Fibroblast of mammary gland (primary cell): Measurements from ENCODE around the gene KLF17.
A peak's percentile ranks its signal among the peaks of the same experiment; 100 is the strongest.

Experiments used
- DNase-seq: peaks from one replicate; pipeline ENCODE4 v3.0.0-alpha.2; 2010; ENCODE audit warnings: low read depth
- H3K4me3 ChIP-seq: 2 replicates; pipeline ENCODE4 v1.5.1; 2011; ENCODE audit warnings: low read depth, mild to moderate bottlenecking, low read length, moderate library complexity; ENCODE audit not compliant: control insufficient read depth
- TF ChIP-seq, protein P1 (sequence below): conservative IDR thresholded peaks from 2 replicates; pipeline ENCODE4 v1.5.1; 2011; ENCODE audit warnings: low read depth, low read length, inconsistent platforms; ENCODE audit not compliant: control insufficient read depth, insufficient read depth

Gene KLF17

DNA sequence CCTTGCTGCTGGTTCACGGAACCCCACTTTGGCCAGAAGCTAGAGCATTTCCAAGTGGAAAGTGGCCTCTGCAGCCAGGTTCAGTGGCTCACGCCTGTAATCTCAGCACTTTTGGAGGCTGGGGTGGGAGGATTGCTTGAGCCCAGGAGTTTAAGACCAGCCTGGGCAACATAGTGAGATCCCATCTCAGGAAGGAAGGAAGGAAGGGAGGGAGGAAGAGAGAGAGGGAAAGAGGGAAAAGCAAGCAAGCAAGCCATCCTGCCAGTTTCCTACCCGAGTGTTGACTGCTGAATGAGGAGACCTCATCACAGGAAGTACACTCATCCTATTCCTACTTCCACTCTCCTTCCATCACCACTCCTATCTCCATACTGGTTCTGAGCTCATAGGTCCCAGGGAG, 12.8 kb upstream of the KLF17 start:
- TF ChIP-seq, protein P1, sequence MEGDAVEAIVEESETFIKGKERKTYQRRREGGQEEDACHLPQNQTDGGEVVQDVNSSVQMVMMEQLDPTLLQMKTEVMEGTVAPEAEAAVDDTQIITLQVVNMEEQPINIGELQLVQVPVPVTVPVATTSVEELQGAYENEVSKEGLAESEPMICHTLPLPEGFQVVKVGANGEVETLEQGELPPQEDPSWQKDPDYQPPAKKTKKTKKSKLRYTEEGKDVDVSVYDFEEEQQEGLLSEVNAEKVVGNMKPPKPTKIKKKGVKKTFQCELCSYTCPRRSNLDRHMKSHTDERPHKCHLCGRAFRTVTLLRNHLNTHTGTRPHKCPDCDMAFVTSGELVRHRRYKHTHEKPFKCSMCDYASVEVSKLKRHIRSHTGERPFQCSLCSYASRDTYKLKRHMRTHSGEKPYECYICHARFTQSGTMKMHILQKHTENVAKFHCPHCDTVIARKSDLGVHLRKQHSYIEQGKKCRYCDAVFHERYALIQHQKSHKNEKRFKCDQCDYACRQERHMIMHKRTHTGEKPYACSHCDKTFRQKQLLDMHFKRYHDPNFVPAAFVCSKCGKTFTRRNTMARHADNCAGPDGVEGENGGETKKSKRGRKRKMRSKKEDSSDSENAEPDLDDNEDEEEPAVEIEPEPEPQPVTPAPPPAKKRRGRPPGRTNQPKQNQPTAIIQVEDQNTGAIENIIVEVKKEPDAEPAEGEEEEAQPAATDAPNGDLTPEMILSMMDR, result no peak
- no peak for DNase-seq
- no peak overlapping the region for H3K4me3 ChIP-seq

DNA sequence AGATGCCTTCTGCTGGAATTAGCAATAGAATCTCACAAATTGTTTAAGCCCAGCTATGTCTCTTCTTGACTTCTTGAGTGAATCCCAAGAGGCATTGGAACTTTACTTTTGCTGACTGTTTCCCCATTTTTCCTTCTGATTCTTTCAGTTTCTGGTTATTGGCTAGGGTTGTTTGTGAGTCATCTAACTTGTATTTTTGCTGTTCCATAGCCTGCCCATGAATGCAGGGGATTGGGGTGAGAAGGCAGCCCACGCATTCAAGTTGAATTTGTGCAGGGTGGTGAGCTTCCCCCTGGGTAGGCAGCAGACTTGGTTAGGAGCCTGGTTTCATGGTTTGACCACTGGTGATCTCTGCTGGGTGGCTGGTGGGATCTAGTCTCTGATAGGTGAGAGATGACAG, 10.4 kb upstream of the KLF17 start:
- TF ChIP-seq, protein P1, result no peak
- H3K4me3 ChIP-seq, result no peak overlapping the region
- peak; percentile 83 for DNase-seq

DNA sequence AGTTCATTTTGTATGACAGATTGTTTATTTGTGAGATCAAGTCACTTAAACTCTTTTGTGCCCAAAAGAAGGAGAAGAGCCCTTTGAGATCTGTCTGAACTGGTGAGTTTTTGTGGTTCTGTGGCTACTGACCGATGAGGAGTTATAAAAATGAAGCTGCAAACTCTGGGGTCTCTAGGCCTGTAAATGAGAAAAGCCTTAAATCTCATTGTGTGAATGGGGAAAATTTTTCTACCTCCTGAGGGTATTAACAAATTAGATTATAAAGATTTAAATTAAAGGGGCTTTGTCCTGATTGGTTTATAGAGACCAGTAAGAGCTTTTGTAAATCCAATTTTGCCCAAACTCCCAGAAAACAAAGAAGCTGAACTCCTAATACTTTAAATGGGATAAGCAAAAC, 9.7 kb upstream of the KLF17 start:
- no peak overlapping the region for H3K4me3 ChIP-seq
- DNase-seq, result no peak
- TF ChIP-seq, protein P1, result no peak

DNA sequence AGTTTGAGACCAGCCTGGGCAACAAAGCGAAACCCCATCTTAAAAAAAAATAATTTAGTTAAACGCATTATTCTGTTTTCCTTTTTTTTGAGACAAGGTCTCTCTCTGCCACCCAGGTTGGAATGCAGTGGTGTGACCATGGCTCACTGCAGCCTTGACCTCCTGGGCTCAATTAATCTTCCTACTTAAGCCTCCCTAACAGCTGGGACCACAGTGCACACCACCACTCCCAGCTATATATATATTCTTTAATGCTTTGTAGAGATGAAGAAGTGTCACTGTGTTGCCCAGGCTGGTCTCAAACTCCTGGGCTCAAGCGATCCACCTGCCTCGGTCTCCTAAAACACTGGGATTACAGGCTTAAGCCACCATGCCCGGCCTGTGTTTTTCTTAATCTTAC, 7.7 kb upstream of the KLF17 start:
- TF ChIP-seq, protein P1, result no peak
- no peak for DNase-seq
- no peak overlapping the region for H3K4me3 ChIP-seq

DNA sequence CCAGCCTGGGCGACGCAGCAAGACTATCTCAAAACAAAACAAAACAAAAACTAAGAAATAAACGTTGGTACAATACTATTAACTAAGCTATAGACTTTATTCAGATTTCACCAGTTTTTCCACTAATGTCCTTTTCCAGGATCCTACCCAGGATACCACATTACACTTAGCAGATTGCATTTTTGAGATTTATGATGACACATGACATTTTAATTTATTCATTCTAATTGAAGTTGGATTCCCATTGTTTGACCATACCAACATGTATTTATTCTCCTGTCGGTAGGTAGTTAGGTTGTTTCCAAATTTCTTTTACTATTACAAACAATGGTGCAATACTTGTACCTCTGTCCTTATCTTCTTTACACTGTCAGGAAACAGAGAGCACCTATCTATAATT, 6.8 kb upstream of the KLF17 start:
- no peak overlapping the region for H3K4me3 ChIP-seq
- DNase-seq, result no peak
- TF ChIP-seq, protein P1, result no peak

DNA sequence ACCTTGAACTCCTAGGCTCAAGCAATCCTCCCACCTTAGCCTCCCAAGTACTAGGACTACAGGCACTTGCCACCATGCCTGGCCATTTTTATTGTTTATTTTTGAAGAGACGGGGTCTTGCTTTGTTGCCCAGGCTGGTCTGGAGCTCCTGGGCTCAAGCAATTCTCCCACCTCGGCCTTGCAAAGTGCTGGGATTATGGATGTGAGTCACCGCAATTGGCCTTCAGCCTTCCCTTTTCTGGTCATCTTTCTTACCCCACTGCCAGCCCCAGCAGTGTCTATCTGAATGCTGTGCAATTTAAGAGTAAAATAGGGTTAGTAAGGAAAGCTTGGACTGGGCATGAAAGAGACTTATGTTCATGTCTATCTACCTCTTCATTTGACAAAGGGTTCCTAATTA, 6.1 kb upstream of the KLF17 start:
- H3K4me3 ChIP-seq, result no peak overlapping the region
- TF ChIP-seq, protein P1, result no peak
- peak; percentile 62 for DNase-seq

DNA sequence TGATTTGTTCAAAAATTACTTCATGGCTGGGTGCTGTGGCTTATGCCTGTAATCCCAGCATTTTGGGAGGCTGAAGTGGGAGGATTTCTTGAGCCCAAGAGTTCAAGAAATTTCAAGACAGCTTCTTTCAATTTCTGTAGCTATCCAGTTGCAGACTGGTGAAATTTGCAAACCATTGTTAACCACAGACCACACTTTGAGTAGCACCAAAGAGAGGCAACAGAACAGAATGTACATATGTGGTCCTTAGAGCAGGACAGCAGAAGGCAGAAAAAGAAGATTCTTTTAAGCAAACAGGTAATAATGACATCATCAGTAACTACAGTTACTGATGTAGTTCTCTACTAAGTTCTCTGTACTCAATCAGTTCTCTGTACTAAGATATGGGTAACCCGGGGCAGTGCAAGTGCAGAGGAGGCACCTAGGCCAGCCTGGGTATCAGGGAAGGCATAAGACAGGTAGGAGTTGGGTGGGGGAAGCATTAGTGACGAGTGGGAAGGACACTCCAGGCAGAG, 5.5 kb upstream of the KLF17 start:
- DNase-seq, result peak; percentile 5
- TF ChIP-seq, protein P1, result no peak
- H3K4me3 ChIP-seq, result no peak overlapping the region
